Measurements from ENCODE around the gene PTOV1.

GRCh38 chr19:49806620-49806959, 44.4 kb upstream of the PTOV1 start:
- TF ChIP-seq FOXM1 (IDR thresholded peaks at IDR 0.05; ENCODE audit: borderline replicate concordance) (no peak), FOXA1 (IDR thresholded peaks at IDR 0.05) (no peak), PKNOX1 (IDR thresholded peaks at IDR 0.05) (no peak), SUZ12 (IDR thresholded peaks at IDR 0.05) (no peak), NFRKB (IDR thresholded peaks at IDR 0.05) (no peak), LEF1 (IDR thresholded peaks at IDR 0.05; ENCODE audit: borderline replicate concordance) (no peak), FOXK2 (IDR thresholded peaks at IDR 0.05) (no peak), SP1 (IDR thresholded peaks at IDR 0.05) (no peak), ELF4 (IDR thresholded peaks at IDR 0.05) (no peak), HDGF (IDR thresholded peaks at IDR 0.05; ENCODE audit: borderline replicate concordance) (no peak)

Measured in HEK293T (cell line).